CD14-positive monocyte (primary cell): Measurements from ENCODE around the gene REXO4. TPM values are rescaled to one million over a fixed set of nuclear protein-coding genes. Genes with fewer than 3 reads are reported as not detected.

ENCODE experiments used
- DNase-seq, 3 donors: peaks; one replicate each; pipeline ENCODE4 v3.0.0-alpha.2; 2011 to 2022
- H2AFZ ChIP-seq: 2 replicates; pipeline ENCODE4 v1.6.0; 2012; ENCODE audit warnings: mild to moderate bottlenecking, low read depth, low read length, inconsistent platforms; ENCODE audit not compliant: insufficient read depth, poor library complexity, severe bottlenecking
- H3K27ac ChIP-seq, 2 donors: 1 replicate in 1 of 2; 2 replicates in 1 of 2; pipeline ENCODE4 v1.5.1; 2012 to 2013; ENCODE audit warnings: low read length in 2 of 2, control low read depth in 1 of 2, inconsistent platforms in 1 of 2, low read depth in 1 of 2, mild to moderate bottlenecking in 1 of 2
- H3K27me3 ChIP-seq, 2 donors: one replicate each; pipeline versions ENCODE4 v1.6.0 to v1.6.1; 2011 to 2013; ENCODE audit warnings: low read length in 2 of 2; ENCODE audit not compliant: control insufficient read depth in 2 of 2, insufficient read depth in 2 of 2
- H3K36me3 ChIP-seq, 2 donors: replicated peaks in 1 of 2; 1 replicate in 1 of 2; 2 replicates in 1 of 2; pipeline versions ENCODE4 v1.5.1 to v1.6.1; 2012 to 2013; ENCODE audit warnings: low read length in 2 of 2, control low read depth in 1 of 2, inconsistent platforms in 1 of 2, mild to moderate bottlenecking in 1 of 2; ENCODE audit not compliant: insufficient read depth in 2 of 2, control insufficient read depth in 1 of 2
- H3K4me1 ChIP-seq, 2 donors: 1 replicate in 1 of 2; 2 replicates in 1 of 2; pipeline versions ENCODE4 v1.5.1 to v1.6.1; 2012 to 2013; ENCODE audit warnings: low read length in 2 of 2, control low read depth in 1 of 2, inconsistent platforms in 1 of 2, mild to moderate bottlenecking in 1 of 2, moderate library complexity in 1 of 2; ENCODE audit not compliant: insufficient read depth in 2 of 2, control insufficient read depth in 1 of 2
- H3K4me2 ChIP-seq: replicated peaks from 2 replicates; pipeline ENCODE3; 2012; ENCODE audit warnings: low read length, moderate library complexity, mild to moderate bottlenecking; ENCODE audit not compliant: poor library complexity, severe bottlenecking; ENCODE audit errors: extremely low read depth
- H3K4me3 ChIP-seq, 3 experiments: fragments of 200-600 bp in 1 of 3; sonication (generic) in 1 of 3; replicated peaks in 1 of 3; 1 replicate in 2 of 3; 2 replicates in 1 of 3; pipeline ENCODE4 v1.5.1; 2011 to 2013; ENCODE audit warnings: low read length in 3 of 3, mild to moderate bottlenecking in 3 of 3, control low read depth in 2 of 3, low read depth in 2 of 3, inconsistent platforms in 1 of 3, moderate library complexity in 1 of 3
- H3K79me2 ChIP-seq: 2 replicates; pipeline ENCODE4 v1.6.0; 2012; ENCODE audit warnings: mild to moderate bottlenecking, control low read depth, inconsistent platforms, low read length, moderate library complexity; ENCODE audit not compliant: insufficient read depth
- H3K9ac ChIP-seq: 2 replicates; pipeline ENCODE4 v1.6.0; 2017; ENCODE audit warnings: low read length, mild to moderate bottlenecking; ENCODE audit not compliant: insufficient read depth, poor library complexity, severe bottlenecking
- H3K9me3 ChIP-seq, 2 donors: replicated peaks in 1 of 2; 1 replicate in 1 of 2; 2 replicates in 1 of 2; pipeline versions ENCODE4 v1.5.1 to v1.6.1; 2012 to 2013; ENCODE audit warnings: low read length in 2 of 2, control low read depth in 1 of 2; ENCODE audit not compliant: control insufficient read depth in 1 of 2, insufficient read depth in 1 of 2
- H4K20me1 ChIP-seq: 2 replicates; pipeline ENCODE4 v1.6.0; 2012; ENCODE audit warnings: mild to moderate bottlenecking, low read length, control low read depth, moderate library complexity; ENCODE audit not compliant: insufficient read depth
- H3K27ac Mint-ChIP-seq, 7 donors: one replicate each; pipeline ENCODE4 v1.8.0; 2020; ENCODE audit warnings: mild to moderate bottlenecking in 7 of 7, mixed read lengths in 7 of 7, moderate library complexity in 6 of 7, inconsistent platforms in 2 of 7
- H3K27me3 Mint-ChIP-seq, 3 donors: one replicate each; pipeline ENCODE4 v1.8.0; 2021 to 2022; ENCODE audit warnings: low read depth in 3 of 3, mild to moderate bottlenecking in 3 of 3, mixed read lengths in 3 of 3, moderate library complexity in 3 of 3, inconsistent platforms in 1 of 3
- H3K36me3 Mint-ChIP-seq, 2 donors: one replicate each; pipeline ENCODE4 v1.8.0; 2020; ENCODE audit warnings: mixed read lengths in 2 of 2, inconsistent platforms in 1 of 2, mild to moderate bottlenecking in 1 of 2
- H3K4me1 Mint-ChIP-seq: one replicate; pipeline ENCODE4 v1.8.0; 2020; ENCODE audit warnings: mild to moderate bottlenecking, mixed read lengths
- H3K4me3 Mint-ChIP-seq, 2 donors: one replicate each; pipeline ENCODE4 v1.8.0; 2020; ENCODE audit warnings: mild to moderate bottlenecking in 2 of 2, mixed read lengths in 2 of 2, moderate library complexity in 1 of 2
- H3K9me3 Mint-ChIP-seq, 7 donors: one replicate each; pipeline ENCODE4 v1.8.0; 2020 to 2022; ENCODE audit warnings: mixed read lengths in 7 of 7, mild to moderate bottlenecking in 6 of 7, moderate library complexity in 6 of 7, inconsistent platforms in 2 of 7
- CTCF ChIP-seq: fragments of 200-600 bp; IDR thresholded peaks from one replicate; pipeline ENCODE4 v1.8.0; 2022; ENCODE audit warnings: antibody characterized with exemption, mild to moderate bottlenecking
- WGBS: methylation state at CpG from one replicate; pipeline ENCODE4 v1.1.5; 2013; ENCODE audit warnings: missing lambda C conversion rate; ENCODE audit not compliant: insufficient coverage; 5-methylcytosine and 5-hydroxymethylcytosine counted together
- intact Hi-C, 2 donors: fragments of 100-400 bp; cut with micrococcal nuclease; formaldehyde crosslinking; loops; one replicate each; pipeline versions ENCODE4 v1.15.0 to v1.15.1; 2023
- polyA plus RNA-seq, 3 donors: library from polyadenylated mRNA; depleted of rRNA in 1 of 3; unstranded in 2 of 3; stranded (reverse) in 1 of 3; fragments of 300-500 nt in 2 of 3; fragments of >200 nt in 1 of 3; fragmentation: Illumina TruSeq in 2 of 3; gene quantifications; 1 replicate in 2 of 3; 2 replicates in 1 of 3; pipeline ENCODE4 v1.2.3, GENCODE V29; 2012 to 2021

REXO4 gene
- polyA plus RNA-seq, 3 donors = 3.0 to 11.0 (median 4.2) TPM

DNA sequence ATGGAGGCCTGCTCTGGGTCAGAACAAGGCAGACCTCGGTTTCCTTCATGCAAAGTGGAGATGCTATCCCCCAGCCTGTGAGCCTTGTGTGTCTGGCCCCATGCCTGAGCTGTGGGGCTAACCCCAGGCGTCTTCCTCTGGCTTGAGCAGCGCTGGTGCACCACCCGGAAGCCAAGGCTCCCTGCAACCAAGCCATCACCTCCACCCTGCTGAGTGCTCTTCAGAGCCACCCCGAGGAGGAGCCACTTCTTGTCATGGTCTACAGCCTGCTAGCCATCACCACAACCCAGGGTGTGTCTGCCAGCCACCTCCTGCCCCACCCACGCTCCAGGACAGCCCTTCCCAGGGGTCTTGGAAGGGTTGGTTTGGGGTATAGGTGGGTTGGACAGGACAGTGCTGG lies 16.2 kb downstream of the REXO4 start:
- peaks cover 1 to 4% (median 3%) of the 10 kb centered on the region in 3 donors for H3K27me3 Mint-ChIP-seq
- H3K9me3 ChIP-seq = no peaks in the 10 kb centered on the region
- 94% methylated on average over 4 of the region's 6 CpGs for WGBS
- H3K9me3 Mint-ChIP-seq = no peaks in the 10 kb centered on the region
- no peak overlapping the region for H3K9ac ChIP-seq
- no peak for DNase-seq
- H3K27me3 ChIP-seq = no peaks in the 10 kb centered on the region
- H3K27ac ChIP-seq = no peak overlapping the region
- H3K36me3 ChIP-seq = peaks cover 32% of the 10 kb centered on the region in 2 donors
- no peak overlapping the region for H2AFZ ChIP-seq
- H3K4me1 Mint-ChIP-seq = no peaks in the 10 kb centered on the region
- no peak overlapping the region for H3K4me3 ChIP-seq
- H3K4me1 ChIP-seq = no peaks in the 10 kb centered on the region
- H3K36me3 Mint-ChIP-seq = peaks cover 19 to 26% of the 10 kb centered on the region in 2 donors
- peak overlapping the region in 1 of 7 donors; percentile 68 for H3K27ac Mint-ChIP-seq
- peaks cover 8% of the 10 kb centered on the region for H4K20me1 ChIP-seq
- no peak for TF ChIP-seq CTCF
- H3K79me2 ChIP-seq = no peaks in the 10 kb centered on the region
- H3K4me3 Mint-ChIP-seq = no peak overlapping the region
- no peak overlapping the region for H3K4me2 ChIP-seq
- intact Hi-C loops = loop anchor here in 1 of 2 donors (10.0 kb wide), 1 partner anchor 167 kb away; no protein-coding TSS in a partner anchor

DNA sequence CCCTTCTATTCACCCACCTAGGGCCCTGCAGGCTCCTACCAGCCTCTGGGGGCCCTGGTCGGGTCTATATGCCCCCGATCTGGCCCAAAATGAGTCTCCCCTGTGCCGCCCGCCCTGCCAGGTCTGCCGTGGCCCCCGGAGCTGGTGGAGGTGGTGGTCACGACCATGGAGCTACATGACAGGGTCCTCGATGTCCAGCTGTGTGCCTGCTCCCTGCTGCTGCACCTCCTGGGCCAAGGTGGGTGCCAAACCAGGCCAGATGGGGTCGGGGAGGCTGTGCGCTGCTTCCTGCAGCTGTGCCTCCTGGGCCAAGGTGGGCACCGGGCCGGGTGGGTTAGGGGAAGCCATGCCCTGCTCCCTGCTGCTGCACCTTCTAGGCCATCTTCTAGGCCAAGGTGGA lies 17.5 kb downstream of the REXO4 start:
- peaks cover 1 to 8% (median 4%) of the 10 kb centered on the region in 3 donors for H3K27me3 Mint-ChIP-seq
- Histone ChIP-seq H3K4me1 (no peaks in the 10 kb centered on the region), H2AFZ (no peak overlapping the region), H3K27me3 (no peaks in the 10 kb centered on the region), H3K27ac (no peak overlapping the region), H3K79me2 (no peaks in the 10 kb centered on the region), H3K36me3 (peaks cover 19% of the 10 kb centered on the region in 2 donors), H3K4me3 (no peak overlapping the region), H3K4me2 (no peak overlapping the region), H4K20me1 (peaks cover 3% of the 10 kb centered on the region), H3K9me3 (no peaks in the 10 kb centered on the region), H3K9ac (no peak overlapping the region)
- intact Hi-C loops = loop anchor here in 1 of 2 donors (10.0 kb wide), 1 partner anchor 165 kb away; no protein-coding TSS in a partner anchor
- no peak for TF ChIP-seq CTCF
- DNase-seq = no peak
- no peak overlapping the region for H3K4me3 Mint-ChIP-seq
- no peak overlapping the region for H3K27ac Mint-ChIP-seq
- peaks cover 6 to 13% of the 10 kb centered on the region in 2 donors for H3K36me3 Mint-ChIP-seq
- H3K4me1 Mint-ChIP-seq = no peaks in the 10 kb centered on the region
- 91% methylated on average over 11 of the region's 12 CpGs for WGBS
- no peaks in the 10 kb centered on the region for H3K9me3 Mint-ChIP-seq
